ENCODE data around the gene FAM131A. TPM values are rescaled to one million over a fixed set of nuclear protein-coding genes. Genes with fewer than 3 reads are reported as not detected.

Gene FAM131A
- total and polyA plus RNA-seq, 8 donors: 12.4 to 19.3 (median 14.9) TPM

GRCh38 chr3:184348057-184348382, 10.6 kb downstream of the FAM131A start:
- Histone ChIP-seq H3K9me3 (no peaks in the 10 kb centered on the region), H3K27me3 (no peaks in the 10 kb centered on the region), H3K36me3 (peaks cover 0 to 22% of the 10 kb centered on the region in 2 donors), H3K4me1 (peaks cover 0 to 7% of the 10 kb centered on the region in 2 donors), H3K27ac (no peak overlapping the region), H3K4me3 (no peak overlapping the region)
- no peak for ATAC-seq
- DNase-seq: no peak
- TF ChIP-seq CTCF (IDR thresholded peaks at IDR 0.05): no peak
- intact Hi-C loops (cut with DNase I): no loop called here

- intact Hi-C loops (cut with DNase I): no loop called here
- no peaks in the 10 kb centered on the region for H3K9me3 ChIP-seq
- no peak for ATAC-seq
Observed at GRCh38 chr3:184349563-184350470, 12.4 kb downstream of the FAM131A start.

GRCh38 chr3:184350618-184351017, 13.2 kb downstream of the FAM131A start:
- H3K4me1 ChIP-seq: peaks cover 0 to 3% of the 10 kb centered on the region in 2 donors
- no peaks in the 10 kb centered on the region for H3K9me3 ChIP-seq
- H3K4me3 ChIP-seq: no peak overlapping the region
- no peak for TF ChIP-seq CTCF (IDR thresholded peaks at IDR 0.05)
- H3K36me3 ChIP-seq: peaks cover 0 to 9% of the 10 kb centered on the region in 2 donors
- H3K27ac ChIP-seq: no peak overlapping the region
- no peaks in the 10 kb centered on the region for H3K27me3 ChIP-seq
- DNase-seq: no peak
- intact Hi-C loops (cut with DNase I): no loop called here
- no peak for ATAC-seq

More at GRCh38 chr3:184349563-184350470, 12.4 kb downstream of the FAM131A start:
- H3K4me1 ChIP-seq: peaks cover 0 to 7% of the 10 kb centered on the region in 2 donors
- TF ChIP-seq CTCF (IDR thresholded peaks at IDR 0.05): no peak
- no peak for DNase-seq
- H3K36me3 ChIP-seq: peaks cover 0 to 6% of the 10 kb centered on the region in 2 donors
- no peak overlapping the region for H3K27ac ChIP-seq
- no peaks in the 10 kb centered on the region for H3K27me3 ChIP-seq
- no peak overlapping the region for H3K4me3 ChIP-seq

GRCh38 chr3:184351511-184352148, 14.2 kb downstream of the FAM131A start:
- TF ChIP-seq CTCF (IDR thresholded peaks at IDR 0.05): no peak
- Histone ChIP-seq H3K36me3 (peaks cover 0 to 9% of the 10 kb centered on the region in 2 donors), H3K9me3 (no peaks in the 10 kb centered on the region), H3K4me3 (no peak overlapping the region), H3K4me1 (no peaks in the 10 kb centered on the region), H3K27me3 (no peaks in the 10 kb centered on the region), H3K27ac (no peak overlapping the region)
- no peak for ATAC-seq
- DNase-seq: no peak
- intact Hi-C loops (cut with DNase I): no loop called here

GRCh38 chr3:184352149-184352785, 14.9 kb downstream of the FAM131A start:
- intact Hi-C loops (cut with DNase I): no loop called here
- no peaks in the 10 kb centered on the region for H3K9me3 ChIP-seq
- DNase-seq: no peak
- H3K27ac ChIP-seq: no peak overlapping the region
- TF ChIP-seq CTCF (IDR thresholded peaks at IDR 0.05): no peak
- H3K36me3 ChIP-seq: peaks cover 0 to 10% of the 10 kb centered on the region in 2 donors
- no peak overlapping the region for H3K4me3 ChIP-seq
- ATAC-seq: no peak
- no peaks in the 10 kb centered on the region for H3K27me3 ChIP-seq
- H3K4me1 ChIP-seq: no peaks in the 10 kb centered on the region
